Measurements from ENCODE around the gene ANO6.

- no peak for TF ChIP-seq CTCF (conservative IDR thresholded peaks at IDR 0.05)
- no peak for TF ChIP-seq EZH2 (IDR thresholded peaks at IDR 0.05; ENCODE audit: low read depth)
These were observed 208.0 kb downstream of the ANO6 start for GRCh38 chr12:45423931-45424330.
